Left renal pelvis (tissue), 4 donors: ENCODE data around the gene VAT1L. TPM values are rescaled to one million over a fixed set of nuclear protein-coding genes. Genes with fewer than 3 reads are reported as not detected.

Experiments
- DNase-seq, 4 donors: peaks; one replicate each; pipeline ENCODE4 v3.0.0-alpha.2; 2013; ENCODE audit warnings: low read depth in 4 of 4, low spot score in 3 of 4
- polyA plus RNA-seq, 4 donors: library from polyadenylated mRNA; unstranded; fragments of 120-200 nt; gene quantifications; one replicate each; pipeline ENCODE4 v1.2.1, GENCODE V29; 2013; ENCODE audit not compliant: insufficient read length in 4 of 4

Gene VAT1L
- polyA plus RNA-seq, 4 donors = 4.0 to 5.9 (median 4.9) TPM

GRCh38 chr16:77780378-77780837, 8.0 kb upstream of the VAT1L start:
- DNase-seq = no peak

- DNase-seq = no peak
Observed at GRCh38 chr16:77781091-77781490, 7.3 kb upstream of the VAT1L start.

DNA sequence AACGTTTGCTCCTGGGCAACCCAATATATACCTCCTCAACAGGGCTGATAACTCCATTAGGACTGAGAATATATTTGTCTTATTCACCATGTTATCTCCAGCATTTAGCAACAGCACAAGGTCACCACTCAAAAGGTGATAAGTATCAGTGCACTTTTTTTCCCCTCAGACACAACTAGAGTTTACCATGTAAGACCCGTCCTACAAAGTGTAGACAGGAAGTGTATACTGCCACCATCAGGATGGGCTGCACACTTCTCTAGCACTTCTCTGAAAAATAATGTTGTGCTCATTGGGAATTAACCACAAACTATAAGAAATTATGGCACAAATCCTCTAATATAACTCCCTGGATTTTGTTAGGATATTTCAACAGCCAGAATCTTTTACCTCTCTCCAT, 5.7 kb upstream of the VAT1L start:
- DNase-seq = no peak

- no peak for DNase-seq
Observed at GRCh38 chr16:77784441-77785372, 3.7 kb upstream of the VAT1L start.

GRCh38 chr16:77785373-77785764, 3.0 kb upstream of the VAT1L start:
- DNase-seq = no peak

- DNase-seq = no peak
Observed at GRCh38 chr16:77786186-77786847, 2.0 kb upstream of the VAT1L start.

DNA sequence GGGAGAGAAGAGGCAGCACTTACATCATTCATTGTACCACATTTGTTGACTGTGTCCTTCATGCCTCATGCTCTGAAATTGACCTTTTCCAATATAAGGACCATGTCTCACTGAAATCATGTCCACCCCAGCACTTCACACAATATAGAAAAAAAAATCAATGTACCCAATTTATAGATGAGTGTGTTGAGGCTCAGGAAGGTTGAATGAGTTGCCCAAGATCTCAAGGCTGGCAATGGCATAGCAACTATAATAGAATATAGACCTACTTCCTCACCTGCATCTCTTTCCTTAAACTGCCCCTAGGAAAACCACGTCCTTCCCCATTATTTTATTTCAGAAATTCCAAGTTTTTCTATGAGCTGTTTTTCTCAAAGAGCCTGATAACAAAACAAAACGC, 912 bp upstream of the VAT1L start:
- DNase-seq = no peak

GRCh38 chr16:77789085-77790008, 983 bp downstream of the VAT1L start:
- DNase-seq = no peak

DNA sequence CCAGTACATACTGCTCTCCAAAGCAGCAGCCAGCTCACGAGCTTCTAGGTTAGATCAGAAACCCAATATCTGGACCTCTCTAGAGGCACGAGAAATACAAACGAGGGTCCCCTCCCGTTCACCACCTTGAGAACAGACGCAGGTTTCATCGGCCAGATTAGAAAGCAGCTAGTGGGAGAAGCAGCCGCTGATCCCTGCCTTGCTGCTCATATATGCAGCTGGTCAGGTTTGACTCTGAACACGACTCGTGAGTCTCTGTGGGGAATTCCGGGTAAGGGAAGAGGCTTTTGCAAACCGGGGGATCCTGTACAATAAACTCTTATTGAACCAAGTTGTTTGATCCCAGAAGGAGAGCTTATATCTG, 1.6 kb downstream of the VAT1L start:
- no peak for DNase-seq

- no peak for DNase-seq
Observed at GRCh38 chr16:77790912-77791311, 2.5 kb downstream of the VAT1L start.

DNA sequence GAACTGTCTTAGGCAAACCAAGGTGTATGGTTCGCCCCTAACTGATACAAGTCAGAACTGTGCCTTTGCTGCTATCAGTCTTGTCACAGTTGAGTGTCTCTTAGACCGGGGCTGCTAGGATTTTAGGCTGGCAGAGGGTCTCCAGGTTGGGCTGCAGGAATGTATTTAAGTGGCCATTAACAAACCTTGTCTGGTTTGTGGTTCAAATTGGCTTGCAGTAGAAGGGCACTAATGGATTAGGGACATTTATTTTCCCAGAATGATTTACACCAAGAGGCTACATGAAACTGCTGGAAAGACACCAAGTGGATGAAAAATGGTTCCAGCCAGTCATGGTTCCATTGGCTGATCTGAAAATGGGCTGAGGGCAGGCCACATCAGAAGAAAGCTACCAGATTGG, 5.1 kb downstream of the VAT1L start:
- no peak for DNase-seq

DNA sequence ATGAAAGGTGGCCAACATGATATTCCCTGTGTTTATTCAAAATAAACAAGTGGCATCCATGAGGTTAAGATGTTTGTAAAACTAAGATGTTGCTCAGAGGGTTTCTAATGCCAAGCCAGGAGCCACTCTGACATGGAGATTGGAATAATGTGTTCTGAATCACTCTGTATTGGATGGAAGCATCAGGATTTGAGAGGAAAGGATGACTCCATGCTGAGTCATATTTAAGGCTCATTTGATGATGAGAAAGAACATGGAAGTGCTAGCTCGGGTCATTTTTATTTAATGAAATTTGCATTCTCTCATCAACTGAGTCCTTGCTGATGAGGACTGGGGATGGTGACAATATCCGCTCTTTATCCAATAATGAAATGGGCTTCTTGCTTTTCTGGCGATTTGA, 6.2 kb downstream of the VAT1L start:
- DNase-seq = no peak

GRCh38 chr16:77801817-77802216, 13.5 kb downstream of the VAT1L start:
- DNase-seq = no peak

DNA sequence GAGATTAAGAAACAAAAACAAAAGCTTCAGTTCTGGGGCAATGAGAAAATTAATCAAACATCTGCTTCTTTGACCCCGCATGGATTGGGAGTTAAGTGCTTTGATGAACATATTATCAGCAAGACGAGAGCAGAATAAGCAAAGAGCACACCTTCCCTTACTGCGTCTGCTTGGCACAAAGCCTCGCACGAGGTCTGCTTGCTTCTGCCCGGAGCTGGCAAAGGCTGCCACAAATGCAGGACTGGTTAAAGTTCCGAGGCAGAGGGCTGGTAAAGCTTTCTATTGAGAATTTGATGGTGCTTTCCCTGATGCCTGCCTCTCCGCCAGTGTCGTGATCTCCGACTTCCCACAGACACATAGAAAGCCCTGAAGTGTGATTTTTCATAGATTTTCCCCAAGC, 17.0 kb downstream of the VAT1L start:
- no peak for DNase-seq

GRCh38 chr16:77807021-77807420, 18.7 kb downstream of the VAT1L start:
- no peak for DNase-seq

DNA sequence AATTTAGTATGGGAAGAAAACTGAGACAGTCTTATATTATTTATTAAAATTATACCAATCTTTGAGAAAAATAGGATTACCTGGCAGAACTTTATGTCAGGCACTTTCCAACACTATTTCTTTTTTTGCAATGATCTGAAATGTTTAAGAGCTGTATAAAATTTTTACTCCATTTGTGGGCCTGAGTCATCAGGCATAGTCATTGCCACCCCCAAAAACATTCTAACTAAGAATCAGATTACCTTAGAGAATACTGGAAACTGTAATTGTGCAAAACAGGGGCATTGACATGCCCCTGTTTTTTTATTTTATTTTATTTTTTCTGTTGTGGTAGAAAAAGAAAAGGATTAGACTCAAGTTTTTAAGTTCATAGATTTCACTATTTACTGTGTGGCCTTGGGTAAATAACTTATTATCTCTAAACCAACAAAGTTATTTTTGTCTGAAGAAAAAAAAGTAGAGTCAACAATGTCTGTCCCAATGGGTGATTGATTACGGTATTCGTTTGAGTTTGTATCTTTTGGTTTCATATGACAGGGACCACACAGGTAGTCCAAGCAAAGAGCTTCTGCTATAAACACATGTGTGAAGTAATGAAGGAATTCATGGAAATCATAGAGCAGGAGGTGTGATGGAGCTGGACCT, 24.6 kb downstream of the VAT1L start:
- no peak for DNase-seq

- DNase-seq = no peak
Observed at GRCh38 chr16:77816293-77816692, 27.9 kb downstream of the VAT1L start.

DNA sequence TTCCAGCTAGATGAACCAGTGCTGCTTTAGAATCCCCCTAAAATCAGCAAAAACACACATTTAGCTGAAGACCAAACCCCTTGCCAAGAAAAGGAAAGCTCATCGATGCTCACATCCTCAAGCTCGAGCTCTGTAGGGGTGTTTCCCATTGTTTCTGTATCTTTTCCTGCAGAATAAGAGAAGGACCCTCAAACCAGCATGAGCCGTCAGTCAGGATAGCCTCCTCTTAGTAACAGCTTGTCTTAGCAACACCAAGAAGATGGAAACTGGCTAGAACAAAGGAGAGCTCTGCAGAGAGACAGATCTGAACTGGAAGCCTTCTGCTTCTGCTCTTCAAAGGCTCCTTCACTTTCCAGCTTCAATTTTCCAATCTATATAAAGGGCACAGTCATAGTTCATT, 32.0 kb downstream of the VAT1L start:
- no peak for DNase-seq

DNA sequence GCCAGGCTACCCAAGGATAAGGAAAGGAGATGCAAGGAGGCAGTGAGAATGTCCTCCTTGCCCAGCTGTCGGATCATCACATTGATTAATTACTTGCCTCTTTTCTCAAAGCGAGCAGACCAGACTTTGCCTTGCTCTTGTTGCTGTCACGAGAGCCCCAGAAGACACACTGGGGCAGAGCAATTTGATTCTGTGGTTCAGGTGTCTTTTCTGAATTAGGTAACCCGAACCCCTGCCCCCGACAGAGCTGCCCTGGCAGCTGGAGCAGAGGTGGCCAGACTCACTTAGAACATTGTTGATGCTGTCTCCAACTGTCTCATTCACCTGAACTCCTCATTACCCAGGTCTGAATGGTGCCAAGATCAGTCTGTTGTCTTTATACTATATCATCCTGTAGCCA, 34.3 kb downstream of the VAT1L start:
- DNase-seq = no peak

- no peak for DNase-seq
Observed at GRCh38 chr16:77823067-77823466, 34.7 kb downstream of the VAT1L start.

- no peak for DNase-seq
Observed at GRCh38 chr16:77825196-77825595, 36.8 kb downstream of the VAT1L start.
